Measurements from ENCODE around the gene AOPEP.

DNA sequence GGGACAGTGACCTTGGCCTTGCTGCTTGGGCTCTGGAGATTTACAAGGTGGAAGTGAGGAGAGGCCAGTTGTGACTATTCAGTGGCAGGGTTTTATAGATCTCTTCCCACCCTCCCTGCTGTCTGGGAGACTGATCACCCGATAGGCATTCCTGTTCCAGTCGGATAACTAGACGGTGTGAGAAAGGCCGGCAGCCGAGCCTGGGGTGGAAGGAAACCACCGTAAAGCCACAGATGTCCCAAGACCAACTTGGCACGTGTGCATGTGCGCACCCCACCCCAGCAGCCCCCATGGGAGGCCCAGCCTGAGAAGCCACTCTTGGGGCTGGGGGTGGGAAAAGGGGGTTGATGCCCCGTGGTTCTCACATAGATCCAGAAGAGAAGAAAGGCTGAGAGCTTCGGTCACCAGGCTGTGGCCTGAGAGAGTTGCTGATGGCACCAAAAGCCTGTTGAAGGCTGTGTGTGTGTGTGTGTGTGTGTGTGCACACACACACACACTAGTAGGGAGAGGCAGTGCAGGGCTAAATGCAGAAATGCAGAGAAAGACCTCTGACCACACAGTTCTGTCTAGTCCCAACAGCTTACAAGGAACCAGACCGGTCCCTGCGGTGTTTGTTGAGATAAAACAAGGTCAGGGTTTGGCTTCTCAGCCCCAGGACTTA, 365.2 kb downstream of the AOPEP start:
- TF ChIP-seq, protein P1, sequence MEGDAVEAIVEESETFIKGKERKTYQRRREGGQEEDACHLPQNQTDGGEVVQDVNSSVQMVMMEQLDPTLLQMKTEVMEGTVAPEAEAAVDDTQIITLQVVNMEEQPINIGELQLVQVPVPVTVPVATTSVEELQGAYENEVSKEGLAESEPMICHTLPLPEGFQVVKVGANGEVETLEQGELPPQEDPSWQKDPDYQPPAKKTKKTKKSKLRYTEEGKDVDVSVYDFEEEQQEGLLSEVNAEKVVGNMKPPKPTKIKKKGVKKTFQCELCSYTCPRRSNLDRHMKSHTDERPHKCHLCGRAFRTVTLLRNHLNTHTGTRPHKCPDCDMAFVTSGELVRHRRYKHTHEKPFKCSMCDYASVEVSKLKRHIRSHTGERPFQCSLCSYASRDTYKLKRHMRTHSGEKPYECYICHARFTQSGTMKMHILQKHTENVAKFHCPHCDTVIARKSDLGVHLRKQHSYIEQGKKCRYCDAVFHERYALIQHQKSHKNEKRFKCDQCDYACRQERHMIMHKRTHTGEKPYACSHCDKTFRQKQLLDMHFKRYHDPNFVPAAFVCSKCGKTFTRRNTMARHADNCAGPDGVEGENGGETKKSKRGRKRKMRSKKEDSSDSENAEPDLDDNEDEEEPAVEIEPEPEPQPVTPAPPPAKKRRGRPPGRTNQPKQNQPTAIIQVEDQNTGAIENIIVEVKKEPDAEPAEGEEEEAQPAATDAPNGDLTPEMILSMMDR (IDR thresholded peaks at IDR 0.05 in 4 of 5, conservative IDR thresholded peaks at IDR 0.05 in 1 of 5): no peak
- no peak for TF ChIP-seq POLR2A (IDR thresholded peaks at IDR 0.05)
